ENCODE data around the gene MUC2.

Gene MUC2

DNA sequence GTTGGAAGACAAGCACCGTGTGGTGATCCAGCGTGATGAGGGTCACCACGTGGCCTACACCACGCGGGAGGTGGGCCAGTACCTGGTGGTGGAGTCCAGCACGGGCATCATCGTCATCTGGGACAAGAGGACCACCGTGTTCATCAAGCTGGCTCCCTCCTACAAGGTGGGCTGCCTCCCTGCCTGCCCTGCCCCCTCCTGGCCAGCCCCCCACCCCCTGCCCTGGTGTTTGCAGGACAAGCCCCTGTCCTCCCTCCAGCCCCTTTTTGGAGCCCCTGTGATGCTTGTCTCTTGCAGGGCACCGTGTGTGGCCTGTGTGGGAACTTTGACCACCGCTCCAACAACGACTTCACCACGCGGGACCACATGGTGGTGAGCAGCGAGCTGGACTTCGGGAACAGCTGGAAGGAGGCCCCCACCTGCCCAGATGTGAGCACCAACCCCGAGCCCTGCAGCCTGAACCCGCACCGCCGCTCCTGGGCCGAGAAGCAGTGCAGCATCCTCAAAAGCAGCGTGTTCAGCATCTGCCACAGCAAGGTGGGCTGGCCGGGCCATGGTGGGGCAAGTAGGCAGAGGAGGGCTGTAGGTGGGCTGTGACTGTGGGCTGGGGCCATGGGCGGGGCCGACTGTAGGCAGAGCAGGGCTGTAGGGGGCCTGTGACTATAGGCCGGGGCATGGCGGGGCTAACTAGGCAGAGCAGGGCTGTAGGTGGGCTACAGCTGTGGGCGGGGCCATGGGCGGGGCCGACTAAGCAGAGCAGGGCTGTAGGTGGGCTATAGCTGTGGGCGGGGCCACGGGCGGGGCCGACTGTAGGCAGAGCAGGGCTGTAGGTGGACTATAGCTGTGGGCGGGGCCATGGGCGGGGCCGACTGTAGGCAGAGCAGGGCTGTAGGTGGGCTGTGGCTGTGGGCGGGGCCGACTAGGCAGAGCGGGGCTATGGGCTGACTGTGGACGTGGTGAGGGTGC lies 13.6 kb downstream of the MUC2 start:
- no peak for DNase-seq (ENCODE audit: low spot score)

DNA sequence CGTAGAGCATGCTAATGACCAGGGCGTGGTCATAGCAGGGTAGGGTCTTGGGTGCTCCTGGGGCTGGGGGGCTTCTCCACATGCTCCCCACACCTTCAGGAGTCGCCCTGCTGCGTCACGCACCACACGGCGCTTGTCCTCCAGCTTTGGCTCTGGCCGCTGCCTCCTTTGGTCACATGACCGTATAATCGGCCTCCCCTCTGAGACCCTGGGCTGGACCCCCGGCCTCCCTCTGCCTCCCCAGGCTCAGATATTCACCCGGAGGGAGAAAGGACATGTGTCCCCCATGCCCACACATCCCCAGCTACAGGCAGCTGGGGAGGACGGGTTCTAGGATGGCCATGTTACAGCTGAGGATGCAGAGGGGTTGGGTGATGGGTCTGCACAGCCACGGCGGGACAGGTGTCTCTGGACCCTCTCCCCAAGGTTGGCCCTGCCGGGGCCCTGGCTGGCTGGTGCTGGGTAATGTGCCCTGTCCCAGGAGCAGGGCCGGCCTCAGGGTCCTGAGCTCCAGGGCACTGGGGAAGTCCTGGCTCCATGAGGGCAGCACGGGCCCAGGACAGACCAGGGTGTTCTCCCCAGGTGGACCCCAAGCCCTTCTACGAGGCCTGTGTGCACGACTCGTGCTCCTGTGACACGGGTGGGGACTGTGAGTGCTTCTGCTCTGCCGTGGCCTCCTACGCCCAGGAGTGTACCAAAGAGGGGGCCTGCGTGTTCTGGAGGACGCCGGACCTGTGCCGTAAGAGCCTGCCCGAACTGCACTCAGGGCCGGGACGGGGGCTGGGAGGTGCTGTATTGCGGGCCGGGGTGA lies 14.5 kb downstream of the MUC2 start:
- no peak for DNase-seq (ENCODE audit: low spot score)

DNA sequence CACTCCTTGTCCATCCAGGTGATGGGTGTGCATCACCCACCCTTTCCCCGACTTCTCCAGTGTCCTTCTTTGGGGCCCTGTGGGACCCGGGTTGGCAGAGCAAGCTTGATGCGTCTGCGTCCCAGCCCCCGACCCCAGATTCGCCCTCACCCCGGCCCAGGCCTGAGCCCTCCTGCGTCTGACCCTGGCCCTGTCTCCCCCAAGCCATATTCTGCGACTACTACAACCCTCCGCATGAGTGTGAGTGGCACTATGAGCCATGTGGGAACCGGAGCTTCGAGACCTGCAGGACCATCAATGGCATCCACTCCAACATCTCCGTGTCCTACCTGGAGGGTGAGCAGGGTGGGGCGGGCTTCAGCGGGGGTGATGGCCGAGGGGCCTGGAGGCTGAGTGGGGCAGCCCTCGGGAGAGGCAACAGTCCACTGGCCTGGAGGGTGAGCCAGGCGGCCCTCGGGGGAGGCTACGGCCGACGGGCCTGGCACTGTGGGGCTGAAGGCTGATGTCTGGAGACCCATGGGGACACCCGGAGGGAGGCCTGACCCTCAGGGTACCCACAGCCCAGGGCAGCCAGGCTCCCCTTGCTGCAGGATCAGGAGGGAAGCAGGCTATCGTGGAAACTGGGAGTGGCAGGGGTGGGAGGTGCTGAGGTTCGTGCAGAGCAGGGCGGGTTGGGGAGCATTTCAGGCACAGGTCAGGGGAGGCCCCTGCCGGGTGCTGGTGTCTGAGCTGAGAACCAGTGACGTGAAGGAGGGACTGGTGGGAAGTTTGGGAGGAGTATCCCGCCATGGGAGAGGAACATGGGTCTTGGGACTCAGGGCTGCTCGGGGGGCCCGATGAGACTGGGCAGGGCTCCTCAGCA lies 15.3 kb downstream of the MUC2 start:
- DNase-seq (ENCODE audit: low spot score): no peak

DNA sequence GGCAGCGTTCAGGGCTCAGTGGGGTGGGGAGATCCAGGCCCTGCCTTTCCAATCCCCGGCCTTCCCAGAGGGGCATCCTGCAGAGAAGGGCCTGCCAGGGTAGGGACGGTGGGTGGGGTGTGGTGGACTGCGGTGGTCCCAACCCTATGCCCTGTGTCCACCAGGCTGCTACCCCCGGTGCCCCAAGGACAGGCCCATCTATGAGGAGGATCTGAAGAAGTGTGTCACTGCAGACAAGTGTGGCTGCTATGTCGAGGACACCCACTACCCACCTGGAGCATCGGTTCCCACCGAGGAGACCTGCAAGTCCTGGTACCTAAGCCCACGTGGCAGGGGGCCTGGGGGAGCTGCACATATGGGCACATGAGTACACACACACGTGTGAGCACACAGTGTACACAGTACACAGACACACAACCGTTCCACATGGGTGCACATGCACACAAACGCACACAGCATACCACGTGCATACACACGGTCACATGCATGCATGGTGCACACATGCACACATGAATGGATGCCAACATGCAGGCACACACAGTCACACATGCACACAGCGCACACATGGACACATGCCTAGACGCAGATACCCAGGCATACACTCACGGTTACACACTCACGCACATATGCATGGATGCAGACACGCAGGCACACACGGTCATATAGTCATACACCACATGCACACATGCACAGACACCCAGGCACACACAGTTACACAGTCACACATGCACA lies 16.1 kb downstream of the MUC2 start:
- DNase-seq (ENCODE audit: low spot score): no peak

DNA sequence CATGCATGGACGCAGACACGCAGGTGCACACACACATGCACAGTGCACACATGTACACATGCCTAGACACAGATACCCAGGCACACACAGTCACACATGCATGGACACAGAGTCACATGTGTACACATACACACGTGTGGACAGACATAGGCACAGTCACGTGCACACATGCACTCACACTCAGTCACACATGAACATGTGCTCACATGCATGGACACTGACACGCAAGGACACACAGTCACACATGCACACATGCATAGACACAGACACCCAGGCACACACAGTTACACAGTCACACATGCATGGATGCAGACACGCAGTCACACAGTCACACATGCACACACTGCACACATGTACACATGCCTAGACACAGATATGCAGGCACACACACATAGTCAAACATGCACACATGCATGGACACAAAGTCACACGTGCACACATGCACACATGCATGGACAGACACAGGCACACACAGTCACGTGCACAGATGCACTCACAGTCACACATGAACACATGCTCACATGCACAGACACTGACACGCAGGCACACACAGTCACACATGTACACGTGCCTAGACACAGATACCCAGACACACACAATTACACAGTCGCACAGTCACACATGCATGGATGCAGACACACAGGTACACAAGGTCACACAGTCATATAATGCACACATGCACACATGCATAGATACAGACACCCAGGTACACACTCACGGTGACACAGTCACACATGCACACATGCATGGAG lies 16.8 kb downstream of the MUC2 start:
- no peak for DNase-seq (ENCODE audit: low spot score)

DNA sequence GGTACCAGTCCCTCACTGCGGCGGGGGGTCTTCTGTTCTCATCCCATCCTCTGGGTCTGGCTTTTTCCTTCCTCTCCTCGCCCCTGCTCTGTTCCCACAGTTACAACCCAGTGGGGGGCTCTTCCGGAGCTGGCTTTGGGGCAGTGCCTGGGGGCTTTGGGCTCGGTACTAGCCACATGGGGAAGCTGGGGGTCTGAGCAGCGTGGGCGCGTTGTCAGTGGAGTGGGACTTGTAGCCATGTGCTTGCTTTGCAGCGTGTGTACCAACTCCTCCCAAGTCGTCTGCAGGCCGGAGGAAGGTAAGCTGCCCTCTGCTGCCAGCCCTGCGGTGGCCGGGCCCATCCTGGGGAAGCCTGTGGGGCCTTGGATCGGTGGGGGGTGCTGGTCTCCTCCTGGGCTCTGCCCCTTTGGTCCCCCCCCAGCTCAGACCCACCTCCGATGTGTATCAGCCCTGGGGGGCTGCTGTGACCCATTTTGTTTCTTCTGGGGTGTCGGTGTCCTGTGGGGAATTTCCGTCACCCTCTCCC lies 17.5 kb downstream of the MUC2 start:
- DNase-seq (ENCODE audit: low spot score): no peak

DNA sequence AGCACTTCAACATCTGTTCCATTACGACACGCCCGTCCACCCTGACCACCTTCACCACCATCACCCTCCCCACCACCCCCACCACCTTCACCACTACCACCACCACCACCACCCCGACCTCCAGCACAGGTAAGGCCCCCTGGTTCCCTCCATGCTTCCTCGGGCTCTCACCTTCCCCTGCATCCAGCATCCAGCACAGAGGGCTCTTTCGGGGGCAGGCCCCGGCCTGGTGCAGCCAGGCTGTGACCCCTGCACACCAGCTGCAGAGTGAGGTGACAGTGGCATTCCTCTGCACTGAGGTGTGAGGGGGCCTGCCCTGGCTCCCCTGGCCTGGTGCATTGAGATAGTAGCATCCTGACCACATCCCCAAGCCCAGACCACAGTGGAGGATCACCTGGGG lies 18.2 kb downstream of the MUC2 start:
- DNase-seq (ENCODE audit: low spot score): no peak

DNA sequence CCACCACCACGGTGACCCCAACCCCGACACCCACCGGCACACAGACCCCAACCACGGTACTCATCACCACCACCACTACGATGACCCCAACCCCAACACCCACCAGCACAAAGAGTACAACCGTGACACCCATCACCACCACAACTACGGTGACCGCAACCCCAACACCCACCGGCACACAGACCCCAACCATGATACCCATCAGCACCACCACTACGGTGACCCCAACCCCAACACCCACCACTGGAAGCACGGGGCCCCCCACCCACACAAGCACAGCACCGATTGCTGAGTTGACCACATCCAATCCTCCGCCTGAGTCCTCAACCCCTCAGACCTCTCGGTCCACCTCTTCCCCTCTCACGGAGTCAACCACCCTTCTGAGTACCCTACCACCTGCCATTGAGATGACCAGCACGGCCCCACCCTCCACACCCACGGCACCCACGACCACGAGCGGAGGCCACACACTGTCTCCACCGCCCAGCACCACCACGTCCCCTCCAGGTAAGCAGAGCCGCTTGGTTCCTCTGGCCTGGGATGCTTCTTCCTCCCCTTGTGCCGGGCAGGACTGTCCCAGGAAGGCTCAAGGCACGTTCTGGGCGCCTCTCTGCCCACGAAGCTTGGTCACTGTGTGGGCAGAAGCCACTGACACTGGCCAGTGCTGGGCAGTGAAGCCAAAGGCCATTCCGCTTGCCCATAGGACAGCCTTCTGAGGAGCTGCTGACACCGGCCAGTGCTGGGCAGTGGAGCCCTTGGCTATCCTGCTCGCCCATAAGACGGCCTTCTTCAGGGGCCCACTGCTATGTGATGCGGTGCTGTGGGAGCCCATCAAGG lies 25.1 kb downstream of the MUC2 start:
- no peak for DNase-seq (ENCODE audit: low spot score)

DNA sequence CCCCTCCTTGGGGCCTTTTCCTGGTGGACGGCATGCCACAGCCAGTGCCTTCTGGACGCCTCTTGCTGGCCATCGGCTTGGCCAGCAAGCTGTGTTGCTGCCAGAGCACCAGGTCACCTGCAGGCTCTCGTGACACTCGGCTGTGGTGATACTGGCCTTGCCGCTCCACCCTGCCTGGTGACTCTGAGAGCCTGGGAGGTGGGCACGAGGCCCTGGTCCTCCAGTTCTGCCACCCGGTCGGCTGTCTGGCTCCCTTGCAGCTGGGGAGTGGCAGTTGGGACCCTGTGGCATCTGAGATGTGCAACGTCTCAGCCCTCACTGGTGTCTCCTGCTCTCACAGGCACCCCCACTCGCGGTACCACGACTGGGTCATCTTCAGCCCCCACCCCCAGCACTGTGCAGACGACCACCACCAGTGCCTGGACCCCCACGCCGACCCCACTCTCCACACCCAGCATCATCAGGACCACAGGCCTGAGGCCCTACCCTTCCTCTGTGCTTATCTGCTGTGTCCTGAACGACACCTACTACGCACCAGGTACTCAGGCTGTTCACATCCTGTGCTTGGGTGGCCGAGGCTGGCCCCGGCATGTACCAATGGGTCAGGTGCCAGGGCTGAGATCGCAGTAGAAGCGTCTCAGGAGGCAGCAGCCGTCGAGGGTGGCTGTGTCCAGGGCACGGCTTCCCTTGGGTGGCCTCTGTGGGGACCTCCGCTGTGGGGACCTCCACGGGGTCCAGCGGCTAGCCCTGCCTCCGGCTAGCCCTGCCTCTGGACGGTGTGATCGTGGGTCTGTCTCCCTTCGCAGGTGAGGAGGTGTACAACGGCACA lies 26.0 kb downstream of the MUC2 start:
- DNase-seq (ENCODE audit: low spot score): no peak

DNA sequence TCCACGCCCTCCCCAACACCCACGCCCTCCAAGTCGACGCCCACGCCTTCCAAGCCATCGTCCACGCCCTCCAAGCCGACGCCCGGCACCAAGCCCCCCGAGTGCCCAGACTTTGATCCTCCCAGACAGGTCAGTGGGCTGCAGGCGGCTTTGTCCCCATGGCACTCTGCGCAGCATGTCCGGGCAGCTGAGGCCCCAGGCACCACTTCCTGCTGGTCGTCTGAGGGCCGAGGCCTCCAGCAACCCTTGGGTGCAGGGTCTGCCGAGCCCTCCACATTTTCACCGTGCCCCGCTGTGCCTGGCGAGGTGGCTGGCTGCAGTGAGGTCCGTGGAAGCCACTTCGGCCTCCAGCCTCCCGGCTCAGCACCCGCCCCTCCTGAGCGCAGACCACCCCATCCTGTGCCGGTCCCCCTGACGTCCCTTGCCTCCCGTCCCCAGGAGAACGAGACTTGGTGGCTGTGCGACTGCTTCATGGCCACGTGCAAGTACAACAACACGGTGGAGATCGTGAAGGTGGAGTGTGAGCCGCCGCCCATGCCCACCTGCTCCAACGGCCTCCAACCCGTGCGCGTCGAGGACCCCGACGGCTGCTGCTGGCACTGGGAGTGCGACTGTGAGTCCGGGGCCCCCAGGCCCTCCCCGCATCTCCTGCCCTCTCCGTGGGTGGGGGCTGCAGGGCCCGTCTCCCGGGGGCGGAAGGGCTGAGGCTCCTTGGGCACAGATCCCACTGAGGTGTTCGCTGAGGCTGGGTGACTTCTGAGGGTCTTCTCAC lies 26.8 kb downstream of the MUC2 start:
- no peak for DNase-seq (ENCODE audit: low spot score)

DNA sequence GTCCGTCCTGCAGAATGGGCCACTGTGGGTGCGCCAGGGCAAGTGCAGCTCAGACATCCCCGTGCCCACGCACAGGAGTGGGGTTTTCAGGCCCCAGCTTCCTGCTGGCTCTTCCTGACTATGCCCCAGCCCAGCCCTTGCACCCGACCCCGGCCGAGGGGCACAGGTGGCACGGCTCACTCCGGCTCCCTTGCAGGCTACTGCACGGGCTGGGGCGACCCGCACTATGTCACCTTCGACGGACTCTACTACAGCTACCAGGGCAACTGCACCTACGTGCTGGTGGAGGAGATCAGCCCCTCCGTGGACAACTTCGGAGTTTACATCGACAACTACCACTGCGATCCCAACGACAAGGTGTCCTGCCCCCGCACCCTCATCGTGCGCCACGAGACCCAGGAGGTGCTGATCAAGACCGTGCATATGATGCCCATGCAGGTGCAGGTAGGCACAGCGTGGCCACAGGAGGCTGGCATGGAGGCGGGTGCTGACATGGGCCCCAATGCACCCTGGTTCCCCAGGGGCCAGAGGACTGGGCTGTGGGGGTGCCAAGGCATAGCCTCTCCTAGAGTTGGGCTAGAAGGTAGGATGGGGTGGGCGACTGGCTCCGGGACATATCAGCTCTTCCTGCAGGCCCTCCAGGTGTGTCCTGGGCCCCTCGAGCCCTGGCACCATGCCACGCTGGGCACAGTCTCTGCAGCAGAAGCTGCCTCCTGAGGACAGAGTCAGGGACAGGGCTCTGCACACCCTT lies 27.7 kb downstream of the MUC2 start:
- DNase-seq (ENCODE audit: low spot score): no peak

DNA sequence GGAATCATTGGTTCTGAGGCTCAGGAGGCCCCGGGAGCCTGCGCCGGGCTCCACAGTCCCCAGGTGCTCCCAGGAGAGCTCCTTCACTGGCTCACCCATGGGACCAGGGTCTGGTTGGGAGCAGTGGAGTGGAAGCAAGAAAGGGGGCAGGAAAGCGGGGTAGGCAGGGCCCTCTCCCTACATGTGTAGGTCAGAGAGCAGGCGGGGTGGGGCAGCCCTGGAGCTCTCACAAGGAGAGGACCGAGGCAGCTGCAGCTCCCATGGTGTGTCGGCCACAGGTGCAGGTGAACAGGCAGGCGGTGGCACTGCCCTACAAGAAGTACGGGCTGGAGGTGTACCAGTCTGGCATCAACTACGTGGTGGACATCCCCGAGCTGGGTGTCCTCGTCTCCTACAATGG lies 28.3 kb downstream of the MUC2 start:
- no peak for DNase-seq (ENCODE audit: low spot score)

DNA sequence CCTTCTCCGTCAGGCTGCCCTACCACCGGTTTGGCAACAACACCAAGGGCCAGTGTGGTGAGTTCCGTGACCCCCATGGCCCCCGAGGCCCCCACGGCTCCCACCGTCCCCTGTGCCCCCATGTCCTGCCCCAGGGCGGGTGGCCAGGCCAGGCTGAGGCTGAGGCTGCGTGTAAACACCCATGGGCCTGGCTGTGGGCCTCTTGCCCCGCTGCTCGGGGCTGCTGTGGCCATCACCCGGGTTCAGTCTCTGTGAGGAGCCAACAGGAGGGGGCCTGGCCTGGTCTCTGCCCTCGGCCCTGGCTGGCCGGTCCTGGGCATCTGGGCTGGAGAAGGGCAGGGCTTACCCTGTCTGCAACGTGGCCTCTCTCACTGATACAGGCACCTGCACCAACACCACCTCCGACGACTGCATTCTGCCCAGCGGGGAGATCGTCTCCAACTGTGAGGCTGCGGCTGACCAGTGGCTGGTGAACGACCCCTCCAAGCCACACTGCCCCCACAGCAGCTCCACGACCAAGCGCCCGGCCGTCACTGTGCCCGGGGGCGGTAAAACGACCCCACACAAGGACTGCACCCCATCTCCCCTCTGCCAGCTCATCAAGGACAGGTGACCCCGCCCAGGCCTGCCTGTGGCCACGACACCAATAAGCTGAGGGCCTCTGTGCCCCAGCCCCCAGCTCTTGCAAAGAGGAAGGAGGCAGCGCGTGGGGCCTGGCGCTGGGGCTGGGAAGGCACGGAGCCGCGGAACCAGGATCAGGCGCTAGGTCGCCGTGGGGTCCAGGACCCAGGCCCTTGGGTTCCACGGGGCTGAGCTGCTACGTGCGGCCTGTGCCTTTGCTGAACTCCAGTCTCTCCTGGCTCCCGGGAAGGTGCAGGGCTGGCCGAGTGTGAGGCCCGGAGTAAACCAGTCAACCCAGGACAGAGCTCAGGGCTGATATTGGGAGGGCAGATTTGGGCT lies 29.0 kb downstream of the MUC2 start:
- DNase-seq (ENCODE audit: low spot score): no peak

DNA sequence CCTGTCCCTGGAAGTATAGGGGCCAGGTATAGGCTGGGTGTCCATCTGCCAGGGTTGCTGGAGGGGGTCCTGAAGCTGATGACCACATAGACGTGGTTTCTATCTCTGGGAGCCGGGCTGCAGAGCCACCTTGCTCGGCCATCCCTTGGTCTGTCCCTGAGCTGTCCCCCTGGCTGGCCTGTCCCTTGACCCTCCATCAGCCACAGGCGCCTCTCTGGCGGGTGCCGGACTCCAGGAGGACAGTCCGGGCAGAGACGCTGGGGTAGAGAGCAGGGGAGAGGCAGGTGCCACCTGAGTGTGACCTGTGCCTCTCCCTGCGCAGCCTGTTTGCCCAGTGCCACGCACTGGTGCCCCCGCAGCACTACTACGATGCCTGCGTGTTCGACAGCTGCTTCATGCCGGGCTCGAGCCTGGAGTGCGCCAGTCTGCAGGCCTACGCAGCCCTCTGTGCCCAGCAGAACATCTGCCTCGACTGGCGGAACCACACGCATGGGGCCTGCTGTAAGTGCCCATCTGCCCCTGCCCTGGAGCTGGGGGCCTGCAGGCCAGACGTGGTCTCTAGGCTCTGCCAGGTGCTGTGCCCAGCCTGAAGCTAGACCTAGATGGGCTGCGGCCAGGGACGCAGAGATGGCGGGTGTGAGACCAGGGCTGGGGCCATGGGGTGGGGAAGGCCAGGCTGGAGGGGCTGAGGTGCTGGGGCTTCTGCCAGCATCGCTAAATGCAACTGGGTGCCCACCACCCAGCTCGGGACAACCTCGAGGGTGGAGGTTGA lies 29.9 kb downstream of the MUC2 start:
- DNase-seq (ENCODE audit: low spot score): no peak

DNA sequence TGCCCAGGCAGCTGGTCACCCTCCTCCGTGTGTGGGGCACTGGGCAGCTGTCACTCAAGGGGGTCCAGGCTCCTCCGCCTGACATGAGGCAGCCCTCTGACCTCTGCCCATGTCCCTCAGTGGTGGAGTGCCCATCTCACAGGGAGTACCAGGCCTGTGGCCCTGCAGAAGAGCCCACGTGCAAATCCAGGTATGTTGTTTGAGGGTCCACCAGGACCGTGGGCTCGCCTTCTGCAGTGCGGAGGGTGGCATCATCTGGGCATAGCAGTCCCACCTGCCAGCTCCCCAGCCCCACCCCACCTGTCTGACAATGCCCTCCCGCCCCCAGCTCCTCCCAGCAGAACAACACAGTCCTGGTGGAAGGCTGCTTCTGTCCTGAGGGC lies 30.5 kb downstream of the MUC2 start:
- DNase-seq (ENCODE audit: low spot score): no peak

All from HuH-7.5 (cell line).